HepG2 (cell line): Measurements from ENCODE around the gene ZNF513. TPM values are rescaled to one million over a fixed set of nuclear protein-coding genes. Genes with fewer than 3 reads are reported as not detected.
A peak's percentile ranks its signal among the peaks of the same experiment; 100 is the strongest.

Experiments
- CBX5 ChIP-seq: sonication (generic); formaldehyde crosslinking; IDR thresholded peaks from 2 replicates; pipeline ENCODE4 v1.4.0; 2020; ENCODE audit warnings: missing genetic modification reagents, borderline replicate concordance
- HDAC6 ChIP-seq: fragments of 200-600 bp; sonication (generic); IDR thresholded peaks from 2 replicates; pipeline ENCODE4 v1.7.0; 2017; ENCODE audit warnings: mild to moderate bottlenecking, antibody characterized with exemption, low read length, low read depth
- KDM5B ChIP-seq: sonication (generic); formaldehyde crosslinking; IDR thresholded peaks from 2 replicates; pipeline ENCODE4 v1.4.0; 2020; ENCODE audit warnings: missing genetic modification reagents, mild to moderate bottlenecking, borderline replicate concordance
- MAF1 ChIP-seq: sonication (generic); formaldehyde crosslinking; IDR thresholded peaks from 2 replicates; pipeline ENCODE4 v1.5.0; 2020; ENCODE audit warnings: missing genetic modification reagents, borderline replicate concordance
- MIXL1 ChIP-seq: IDR thresholded peaks from 2 replicates; pipeline ENCODE4 v1.6.1; 2016
- NFKB2 ChIP-seq: sonication (generic); formaldehyde crosslinking; IDR thresholded peaks from 2 replicates; pipeline ENCODE4 v1.4.0; 2020; ENCODE audit warnings: missing genetic modification reagents, borderline replicate concordance
- RARA ChIP-seq: IDR thresholded peaks from 2 replicates; pipeline ENCODE4 v1.6.1; 2016; ENCODE audit warnings: missing genetic modification reagents, missing compliant biosample characterization
- TARDBP ChIP-seq: sonication (generic); formaldehyde crosslinking; IDR thresholded peaks from 2 replicates; pipeline ENCODE4 v1.8.0; 2022; ENCODE audit warnings: mild to moderate bottlenecking, missing genetic modification reagents
- ZBTB8A ChIP-seq: sonication (generic); formaldehyde crosslinking; IDR thresholded peaks from 2 replicates; pipeline ENCODE4 v1.4.0; 2020; ENCODE audit warnings: mild to moderate bottlenecking, low read depth, missing genetic modification reagents, borderline replicate concordance
- ZFP36 ChIP-seq: fragments of 150-350 bp; IDR thresholded peaks from 2 replicates; pipeline ENCODE4 v1.6.1; 2018; ENCODE audit warnings: borderline replicate concordance, low read length, low read depth; ENCODE audit not compliant: partially characterized antibody
- ZFP36L1 ChIP-seq: sonication (generic); formaldehyde crosslinking; IDR thresholded peaks from 2 replicates; pipeline ENCODE4 v1.8.0; 2022; ENCODE audit warnings: mild to moderate bottlenecking, missing genetic modification reagents, moderate library complexity
- ZNF12 ChIP-seq: sonication (generic); formaldehyde crosslinking; IDR thresholded peaks from 2 replicates; pipeline ENCODE4 v1.5.0; 2020; ENCODE audit warnings: missing genetic modification reagents
- ZNF256 ChIP-seq: sonication (generic); formaldehyde crosslinking; conservative IDR thresholded peaks from 2 replicates; pipeline ENCODE4 v1.4.0; 2020; ENCODE audit warnings: missing genetic modification reagents
- ZNF326 ChIP-seq: sonication (generic); formaldehyde crosslinking; IDR thresholded peaks from 2 replicates; pipeline ENCODE4 v1.4.0; 2020; ENCODE audit warnings: missing genetic modification reagents, borderline replicate concordance
- ZNF549 ChIP-seq: sonication (generic); formaldehyde crosslinking; IDR thresholded peaks from 2 replicates; pipeline ENCODE4 v1.5.0; 2020; ENCODE audit warnings: missing genetic modification reagents
- ZNF598 ChIP-seq: sonication (generic); formaldehyde crosslinking; IDR thresholded peaks from 2 replicates; pipeline ENCODE4 v1.5.1; 2020; ENCODE audit warnings: mild to moderate bottlenecking, missing genetic modification reagents, borderline replicate concordance
- ZNF605 ChIP-seq: sonication (generic); formaldehyde crosslinking; IDR thresholded peaks from 2 replicates; pipeline ENCODE4 v1.8.0; 2022; ENCODE audit warnings: mild to moderate bottlenecking, missing genetic modification reagents
- ZNF709 ChIP-seq: sonication (generic); formaldehyde crosslinking; IDR thresholded peaks from 2 replicates; pipeline ENCODE4 v1.5.0; 2020; ENCODE audit warnings: mild to moderate bottlenecking, missing genetic modification reagents
- ZNF776 ChIP-seq: sonication (generic); formaldehyde crosslinking; IDR thresholded peaks from 2 replicates; pipeline ENCODE4 v1.4.0; 2020; ENCODE audit warnings: mild to moderate bottlenecking, missing genetic modification reagents
- ZNF878 ChIP-seq: sonication (generic); formaldehyde crosslinking; IDR thresholded peaks from 2 replicates; pipeline ENCODE4 v1.8.1; 2023; ENCODE audit warnings: mild to moderate bottlenecking, missing genetic modification reagents, moderate library complexity
- polyA plus RNA-seq, 8 experiments: library from polyadenylated mRNA; depleted of rRNA in 3 of 8; stranded (reverse) in 7 of 8; unstranded in 1 of 8; fragments of >200 nt; fragmentation: Illumina TruSeq in 4 of 8; extraction: Trizol in 4 of 8; gene quantifications; 2 replicates each; pipeline versions ENCODE4 v1.2.1 to v1.2.3, GENCODE V29; 2011 to 2016; ENCODE audit warnings: low read depth in 4 of 8, missing spikeins in 1 of 8, mixed read lengths in 1 of 8; ENCODE audit not compliant: insufficient read depth in 1 of 8
- total RNA-seq, 5 experiments: library from RNA; depleted of rRNA; stranded (reverse); fragments of >200 nt; fragmentation: Illumina TruSeq; extraction: Trizol; gene quantifications; 2 replicates each; pipeline ENCODE4 v1.2.3, GENCODE V29; 2016; ENCODE audit warnings: low read depth in 1 of 5
- TF ChIP-seq, protein P1 (sequence below): sonication (generic); formaldehyde crosslinking; IDR thresholded peaks from 2 replicates; pipeline ENCODE4 v1.5.0; 2020; ENCODE audit warnings: mild to moderate bottlenecking, missing genetic modification reagents
- TF ChIP-seq, protein P2 (sequence below): sonication (generic); formaldehyde crosslinking; IDR thresholded peaks from 2 replicates; pipeline ENCODE4 v1.4.0; 2020; ENCODE audit warnings: mild to moderate bottlenecking, missing genetic modification reagents
- TF ChIP-seq, protein P3 (sequence below): sonication (generic); formaldehyde crosslinking; IDR thresholded peaks from 2 replicates; pipeline ENCODE4 v1.4.0; 2020; ENCODE audit warnings: mild to moderate bottlenecking, missing genetic modification reagents

Gene ZNF513
- total and polyA plus RNA-seq, 2 of the 13 experiments (the other 11 are each of a cell fraction or from before 2014, with no cell fraction given): 4.9 to 6.3 TPM

GRCh38 chr2:27370026-27370815 is 10.3 kb downstream of the ZNF513 start, which contains the start of the genes EIF2B4 and SNX17 (continued):
- TF ChIP-seq KDM5B (CRISPR knock-in tag) (peak; percentile 95; the same call in 1 of the 2 replicates), ZNF549 (CRISPR knock-in tag) (peak; percentile 78), ZNF326 (no peak), NFKB2 (CRISPR knock-in tag) (peak; percentile 88; the same call in 1 of the 2 replicates), ZFP36 (no peak), ZNF12 (peak; percentile 73; the same call in 1 of the 2 replicates), ZNF776 (peak; percentile 92), ZNF605 (CRISPR knock-in tag) (peak; percentile 81), ZNF256 (CRISPR knock-in tag) (peak; percentile 91; the same call in 1 of the 2 replicates), MIXL1 (peak; percentile 95), CBX5 (CRISPR knock-in tag) (peak; percentile 92; the same call in 1 of the 2 replicates), MAF1 (CRISPR knock-in tag) (peak; percentile 98), TARDBP (peak; percentile 98), ZBTB8A (0 out of 2 replicates have a peak, but pooled peaks have one; percentile 89), RARA (CRISPR knock-in tag) (peak; percentile 28), ZNF878 (peak; percentile 64; the same call in 1 of the 2 replicates), ZNF598 (CRISPR knock-in tag) (peak; percentile 65; the same call in 1 of the 2 replicates), ZNF709 (peak; percentile 90), ZFP36L1 (no peak), HDAC6 (no peak)
- TF ChIP-seq, protein P1, sequence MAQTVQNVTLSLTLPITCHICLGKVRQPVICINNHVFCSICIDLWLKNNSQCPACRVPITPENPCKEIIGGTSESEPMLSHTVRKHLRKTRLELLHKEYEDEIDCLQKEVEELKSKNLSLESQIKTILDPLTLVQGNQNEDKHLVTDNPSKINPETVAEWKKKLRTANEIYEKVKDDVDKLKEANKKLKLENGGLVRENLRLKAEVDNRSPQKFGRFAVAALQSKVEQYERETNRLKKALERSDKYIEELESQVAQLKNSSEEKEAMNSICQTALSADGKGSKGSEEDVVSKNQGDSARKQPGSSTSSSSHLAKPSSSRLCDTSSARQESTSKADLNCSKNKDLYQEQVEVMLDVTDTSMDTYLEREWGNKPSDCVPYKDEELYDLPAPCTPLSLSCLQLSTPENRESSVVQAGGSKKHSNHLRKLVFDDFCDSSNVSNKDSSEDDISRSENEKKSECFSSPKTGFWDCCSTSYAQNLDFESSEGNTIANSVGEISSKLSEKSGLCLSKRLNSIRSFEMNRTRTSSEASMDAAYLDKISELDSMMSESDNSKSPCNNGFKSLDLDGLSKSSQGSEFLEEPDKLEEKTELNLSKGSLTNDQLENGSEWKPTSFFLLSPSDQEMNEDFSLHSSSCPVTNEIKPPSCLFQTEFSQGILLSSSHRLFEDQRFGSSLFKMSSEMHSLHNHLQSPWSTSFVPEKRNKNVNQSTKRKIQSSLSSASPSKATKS (CRISPR knock-in tag): peak; percentile 96; the same call in 1 of the 2 replicates
- TF ChIP-seq, protein P2, sequence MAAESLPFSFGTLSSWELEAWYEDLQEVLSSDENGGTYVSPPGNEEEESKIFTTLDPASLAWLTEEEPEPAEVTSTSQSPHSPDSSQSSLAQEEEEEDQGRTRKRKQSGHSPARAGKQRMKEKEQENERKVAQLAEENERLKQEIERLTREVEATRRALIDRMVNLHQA (CRISPR knock-in tag): no peak
- TF ChIP-seq, protein P3, sequence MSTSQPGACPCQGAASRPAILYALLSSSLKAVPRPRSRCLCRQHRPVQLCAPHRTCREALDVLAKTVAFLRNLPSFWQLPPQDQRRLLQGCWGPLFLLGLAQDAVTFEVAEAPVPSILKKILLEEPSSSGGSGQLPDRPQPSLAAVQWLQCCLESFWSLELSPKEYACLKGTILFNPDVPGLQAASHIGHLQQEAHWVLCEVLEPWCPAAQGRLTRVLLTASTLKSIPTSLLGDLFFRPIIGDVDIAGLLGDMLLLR: peak; percentile 66; the same call in 1 of the 2 replicates
